Erythroblast (primary cell): ENCODE results near the gene ZNF701.

Source experiments
- GATA1 ChIP-seq: IDR thresholded peaks from 2 replicates; pipeline ENCODE4 v1.6.1; 2011; ENCODE audit warnings: low read depth, mild to moderate bottlenecking, control low read depth, low read length, moderate library complexity
- POLR2A ChIP-seq: IDR thresholded peaks from 2 replicates; pipeline ENCODE4 v1.6.1; 2011; ENCODE audit warnings: mild to moderate bottlenecking, low read length

DNA sequence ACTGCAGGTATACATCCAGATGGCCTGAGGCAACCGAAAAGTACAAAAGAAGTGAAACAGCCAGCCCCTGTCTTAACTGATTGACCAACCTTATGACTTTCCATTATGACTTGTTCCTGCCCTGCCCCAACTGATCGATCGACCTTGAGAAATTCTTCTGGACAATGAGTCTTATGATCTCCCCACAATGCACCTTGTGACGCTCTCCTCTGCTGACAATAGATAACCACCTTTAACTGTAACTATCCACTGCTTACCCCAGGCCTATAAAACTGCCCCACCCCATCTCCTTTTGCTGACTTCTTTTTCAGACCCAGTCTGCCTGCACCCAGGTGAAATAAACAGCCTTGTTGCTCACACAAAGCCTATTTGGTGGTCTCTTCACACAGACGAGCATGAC, 56.8 kb downstream of the ZNF701 start:
- TF ChIP-seq POLR2A (no peak), GATA1 (no peak)
